Ovary (tissue), 9 donors: ENCODE results near the gene ATP5PB. TPM values are rescaled to one million over a fixed set of nuclear protein-coding genes. Genes with fewer than 3 reads are reported as not detected.

Source experiments
- DNase-seq, 5 donors: peaks; one replicate each; pipeline ENCODE4 v3.0.0-alpha.2; 2019 to 2020
- H3K27ac ChIP-seq, 2 donors: fragments of 200-600 bp; one replicate each; pipeline versions ENCODE4 v1.5.1 to v1.8.0; 2019 to 2022
- H3K27me3 ChIP-seq: fragments of 200-600 bp; one replicate; pipeline ENCODE4 v1.8.0; 2022
- H3K36me3 ChIP-seq: fragments of 200-600 bp; sonication (generic); one replicate; pipeline ENCODE4 v1.5.1; 2019
- H3K4me1 ChIP-seq: one replicate; pipeline ENCODE4 v1.8.1; 2013; ENCODE audit warnings: mild to moderate bottlenecking, moderate library complexity; ENCODE audit not compliant: insufficient read depth
- H3K4me3 ChIP-seq: fragments of 200-600 bp; sonication (generic); one replicate; pipeline ENCODE4 v1.5.1; 2017
- H3K9me3 ChIP-seq, 2 donors: fragments of 200-600 bp in 1 of 2; sonication (generic) in 1 of 2; one replicate each; pipeline versions ENCODE4 v1.5.1 to v1.8.1; 2013 to 2019; ENCODE audit warnings: mild to moderate bottlenecking in 1 of 2, moderate library complexity in 1 of 2
- CTCF ChIP-seq, 3 donors: fragments of 450-650 bp in 2 of 3; fragments of 200-600 bp in 1 of 3; IDR thresholded peaks; one replicate each; pipeline versions ENCODE4 v1.5.1 to v1.8.0; 2016 to 2022; ENCODE audit warnings: antibody characterized with exemption in 3 of 3, mild to moderate bottlenecking in 1 of 3
- EP300 ChIP-seq: sonication (generic); formaldehyde crosslinking; IDR thresholded peaks from one replicate; pipeline ENCODE4 v1.6.1; 2017; ENCODE audit warnings: antibody characterized with exemption
- POLR2A ChIP-seq: fragments of 450-650 bp; IDR thresholded peaks from one replicate; pipeline ENCODE4 v1.6.1; 2017; ENCODE audit warnings: antibody characterized with exemption, mild to moderate bottlenecking, moderate library complexity
- WGBS, 3 donors: extraction: QIAGEN DNeasy Blood & Tissue Kit in 1 of 3; methylation state at CpG; one replicate each; pipeline versions ENCODE4 v1.1.5 to v1.1.7; 2013 to 2017; 5-methylcytosine and 5-hydroxymethylcytosine counted together
- intact Hi-C, 4 donors: fragments of 100-400 bp; cut with DNase I; formaldehyde crosslinking; loops; one replicate each; pipeline versions ENCODE4 v1.11.0 to v1.15.1; 2022 to 2023
- polyA plus RNA-seq, 2 donors: library from polyadenylated mRNA; stranded (reverse); fragments of 200-250 nt in 1 of 2; fragments of 350-450 nt in 1 of 2; fragmentation: Illumina TruSeq in 1 of 2; extraction: RNeasy Lipid Tissue Mini Kit (QIAGEN cat#74804) in 1 of 2; gene quantifications; one replicate each; pipeline ENCODE4 v1.2.3, GENCODE V29; 2013 to 2014
- total RNA-seq, 7 donors: library from RNA; depleted of rRNA in 2 of 7; stranded (reverse); fragments of >200 nt in 2 of 7; fragmentation: NEBNext Ultra II Directional in 3 of 7; extraction: Animal tissue kit (Norgen Biotek cat#: 25700) in 3 of 7; gene quantifications; one replicate each; pipeline versions ENCODE4 v1.1.0 to v1.2.4, GENCODE V29; 2016 to 2023
- donor health status: DM: no; HTN: no; CAD: no; lungs with moderate emphysema.
- donor health status: DM: no; HTN: no; CAD: no.
- donor health status: Bipolar disorder and iron deficiency.
- donor health status: DM: yes; HTN: yes; CAD: no.
- donor health status: DM: no; HTN: no; CAD: no.
- donor health status: DM: yes; HTN: yes; CAD: no.

ATP5PB gene
- total and polyA plus RNA-seq, 9 donors = 125 to 277 (median 142) TPM

DNA sequence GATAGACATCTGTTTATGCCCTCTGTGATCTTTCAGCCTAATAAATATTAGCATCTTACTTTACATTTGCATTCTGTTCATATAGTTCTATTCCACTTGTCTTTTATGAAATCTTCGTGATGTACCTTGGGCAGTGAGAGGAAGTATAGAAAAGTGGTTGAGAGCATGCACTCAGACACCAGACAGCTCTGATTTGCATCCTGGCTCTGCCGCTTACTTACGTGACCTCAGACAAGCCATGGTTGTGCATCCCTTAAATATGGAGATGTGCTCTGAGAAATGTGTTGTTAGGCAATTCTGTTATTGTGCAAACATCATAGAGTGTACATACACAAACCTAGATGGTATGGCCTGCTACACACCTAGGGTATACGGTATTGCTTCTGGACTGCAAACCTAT is 44.7 kb upstream of the ATP5PB start:
- no peaks in the 10 kb centered on the region for H3K27me3 ChIP-seq
- no peaks in the 10 kb centered on the region for H3K36me3 ChIP-seq
- DNase-seq = no peak
- no peak overlapping the region for H3K27ac ChIP-seq
- TF ChIP-seq POLR2A = no peak
- no peak for TF ChIP-seq CTCF (IDR thresholded peaks at IDR 0.05)
- no peak for TF ChIP-seq EP300
- no peak overlapping the region for H3K4me3 ChIP-seq
- intact Hi-C loops = loop anchor here in 2 of 4 donors (5.0 to 10.0 kb wide), 2 partner anchors 180 to 182 kb away; partner anchors contain the start of gene CHI3L2 (in 1 of the 2)
- H3K4me1 ChIP-seq = no peaks in the 10 kb centered on the region
- 82 to 86% (median 85%) methylated on average over 4 of the region's 4 CpGs for WGBS, 3 donors
- no peaks in the 10 kb centered on the region for H3K9me3 ChIP-seq

- Histone ChIP-seq H3K27ac (no peak overlapping the region), H3K27me3 (no peaks in the 10 kb centered on the region), H3K9me3 (no peaks in the 10 kb centered on the region), H3K4me3 (no peak overlapping the region), H3K4me1 (no peaks in the 10 kb centered on the region), H3K36me3 (no peaks in the 10 kb centered on the region)
- intact Hi-C loops = loop anchor here in 1 of 4 donors (10.0 kb wide), 1 partner anchor 182 kb away; the partner anchor contains the start of gene CHI3L2
- no peak for TF ChIP-seq POLR2A
- DNase-seq = peak in 1 of 5 donors; percentile 12
- 1 to 3% (median 2%) methylated on average over 2 of the region's 2 CpGs for WGBS, 3 donors
Measured at GRCh38 chr1:111406321-111406768, 42.9 kb upstream of the ATP5PB start.

DNA sequence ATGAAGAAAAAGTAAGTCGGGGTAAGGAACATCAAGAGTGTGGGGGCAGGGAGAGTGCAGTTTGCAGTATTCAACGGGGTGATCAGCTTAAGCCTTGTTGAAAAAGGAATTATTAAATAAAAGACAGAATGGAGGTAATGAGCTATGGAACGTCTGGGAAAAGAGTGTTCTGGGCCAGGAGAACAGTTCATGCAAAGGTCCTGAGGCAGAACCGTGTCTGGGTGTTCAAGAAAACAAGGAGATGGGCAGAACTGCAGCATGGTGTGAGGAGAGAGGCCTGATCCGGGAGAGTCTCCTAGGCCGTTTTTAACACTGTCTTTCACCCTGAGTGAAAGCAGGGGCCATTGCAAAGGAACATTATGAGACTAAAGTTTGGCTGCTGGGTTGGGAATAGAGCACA is 42.0 kb upstream of the ATP5PB start:
- Histone ChIP-seq H3K27ac (no peak overlapping the region), H3K9me3 (no peaks in the 10 kb centered on the region), H3K4me3 (no peak overlapping the region), H3K4me1 (no peaks in the 10 kb centered on the region), H3K27me3 (no peaks in the 10 kb centered on the region), H3K36me3 (no peaks in the 10 kb centered on the region)
- 66 to 73% (median 71%) methylated on average over 6 of the region's 6 CpGs for WGBS, 3 donors
- TF ChIP-seq EP300 (no peak), POLR2A (no peak), CTCF (IDR thresholded peaks at IDR 0.05) (no peak)
- intact Hi-C loops = loop anchor here in 1 of 4 donors (10.0 kb wide), 1 partner anchor 182 kb away; the partner anchor contains the start of gene CHI3L2
- DNase-seq = no peak

- H3K4me3 ChIP-seq = no peak overlapping the region
- peaks cover 6% of the 10 kb centered on the region for H3K4me1 ChIP-seq
- no peaks in the 10 kb centered on the region for H3K36me3 ChIP-seq
- TF ChIP-seq EP300 (no peak), POLR2A (no peak), CTCF (IDR thresholded peaks at IDR 0.05) (no peak)
- intact Hi-C loops = no loop called here
- H3K27ac ChIP-seq = no peak overlapping the region
- WGBS, 3 donors = 69 to 75% (median 69%) methylated on average over 2 of the region's 2 CpGs
- no peak for DNase-seq
- H3K9me3 ChIP-seq = no peaks in the 10 kb centered on the region
- H3K27me3 ChIP-seq = no peaks in the 10 kb centered on the region
Measured at GRCh38 chr1:111412839-111413238, 36.4 kb upstream of the ATP5PB start.

DNA sequence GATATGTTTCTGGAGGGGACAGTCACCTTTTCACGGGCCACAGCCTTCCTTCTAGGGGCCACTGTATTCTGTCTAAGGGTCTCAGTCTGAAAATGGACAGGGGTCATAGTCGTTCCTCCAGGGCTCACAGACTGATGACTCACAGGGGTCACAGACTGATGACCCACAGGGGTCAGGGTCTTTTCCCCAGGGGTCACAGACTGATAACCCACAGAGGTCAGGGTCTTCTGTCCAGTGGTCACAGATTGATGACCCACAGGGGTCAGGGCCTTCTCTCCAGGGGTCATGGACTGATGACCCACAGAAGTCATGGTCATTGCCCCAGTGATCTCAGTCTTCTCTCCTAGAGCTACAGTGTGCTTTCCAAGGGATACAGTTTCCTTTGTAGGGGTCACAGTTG is 34.5 kb upstream of the ATP5PB start:
- Histone ChIP-seq H3K27ac (no peak overlapping the region), H3K27me3 (no peaks in the 10 kb centered on the region), H3K9me3 (no peaks in the 10 kb centered on the region), H3K4me3 (no peak overlapping the region), H3K4me1 (peaks cover 13% of the 10 kb centered on the region), H3K36me3 (no peaks in the 10 kb centered on the region)
- intact Hi-C loops = no loop called here
- no peak for DNase-seq
- 58 to 76% (median 74%) methylated on average over 2 of the region's 2 CpGs for WGBS, 3 donors
- TF ChIP-seq POLR2A (no peak), EP300 (no peak), CTCF (IDR thresholded peaks at IDR 0.05) (no peak)
